ENCODE results near the gene FAAP20. TPM values are rescaled to one million over a fixed set of nuclear protein-coding genes. Genes with fewer than 3 reads are reported as not detected.

Gene FAAP20
- total and polyA plus RNA-seq, 2 donors (not counting 3 experiments of a cell fraction or from before 2014, with no cell fraction given), result 31.5 to 62.6 TPM

- Histone ChIP-seq H3K9me1 (replicated peaks; ENCODE audit: control insufficient read depth, extremely low read depth, insufficient read depth, low read length) (no peaks in the 10 kb centered on the region), H3K4me3 (replicated peaks in 1 of 3; ENCODE audit: insufficient read depth in 1 of 3, low read depth in 1 of 3, low read length in 3 of 3) (no peak overlapping the region), H3K27me3 (ENCODE audit: control insufficient read depth in 2 of 2, insufficient read depth in 2 of 2, low read length in 2 of 2) (no peaks in the 10 kb centered on the region), H3K9ac (replicated peaks; ENCODE audit: extremely low read depth, insufficient read depth, low read length) (peak overlapping the region; percentile 14), H2AFZ (ENCODE audit: low read depth, low read length) (peak overlapping the region; percentile 76), H3K4me1 (ENCODE audit: control insufficient read depth, extremely low read depth, insufficient read depth, low read length) (peaks cover 9% of the 10 kb centered on the region), H3K79me2 (ENCODE audit: control insufficient read depth, insufficient read depth, low read length) (peaks cover under 1% of the 10 kb centered on the region), H4K20me1 (replicated peaks; ENCODE audit: control insufficient read depth, extremely low read depth, insufficient read depth, low read length) (no peaks in the 10 kb centered on the region), H3K4me2 (ENCODE audit: insufficient read depth, low read length) (no peak overlapping the region), H3K9me3 (replicated peaks; ENCODE audit: control insufficient read depth, insufficient read depth, low read length) (no peaks in the 10 kb centered on the region), H3K36me3 (ENCODE audit: control insufficient read depth in 2 of 2, extremely low read depth in 1 of 2, insufficient read depth in 2 of 2, low read length in 2 of 2) (no peaks in the 10 kb centered on the region), H3K27ac (ENCODE audit: insufficient read depth, low read depth, low read length) (peak overlapping the region; percentile 21)
- FAIRE-seq (no peak), DNase-seq (ENCODE audit: low read depth, low spot score) (no peak)
- no peak for TF ChIP-seq GATA2 (IDR thresholded peaks at IDR 0.05; ENCODE audit: insufficient read depth, insufficient read length, low read depth, low read length)
- no peak for TF ChIP-seq MYC (IDR thresholded peaks at IDR 0.05; ENCODE audit: low read depth, low read length)
- TF ChIP-seq POLR2A (IDR thresholded peaks at IDR 0.05; ENCODE audit: low read depth, low read length), result no peak
- TF ChIP-seq EZH2 (IDR thresholded peaks at IDR 0.05; ENCODE audit: borderline replicate concordance, low read depth, low read length, severe bottlenecking), result no peak
- no TSS peak for BruUV-seq (replicated peaks)
- dilution Hi-C loops (cut with MboI; ENCODE audit: extremely low pct_ligation_motif_present, low sequenced_read_pairs), result loop anchor here (10.0 kb wide), 1 partner anchor 176 kb away; no protein-coding TSS in a partner anchor
- intact Hi-C loops (cut with micrococcal nuclease), result loop anchor here (5.0 to 10.0 kb wide), 3 partner anchors 114 to 1226 kb away; partner anchors contain the start of gene PRXL2B
- ChIA-PET POLR2A (interaction anchor here (0.6 to 1.7 kb wide), 5 partner anchors 28 to 183 kb away, joined by 3 to 9 read pairs (median 4); no protein-coding TSS in a partner anchor), CTCF (interaction anchor here (0.6 to 12.3 kb wide), 12 partner anchors 9 to 216 kb away, joined by 3 to 631 read pairs (median 4); partner anchors contain the start of genes MORN1 and RER1)
Observed at GRCh38 chr1:2198571-2198970, 4.0 kb upstream of the FAAP20 start.

GRCh38 chr1:2197707-2198165, 3.2 kb upstream of the FAAP20 start:
- Histone ChIP-seq H3K9me1 (replicated peaks; ENCODE audit: control insufficient read depth, extremely low read depth, insufficient read depth, low read length) (no peaks in the 10 kb centered on the region), H3K36me3 (ENCODE audit: control insufficient read depth in 2 of 2, extremely low read depth in 1 of 2, insufficient read depth in 2 of 2, low read length in 2 of 2) (no peaks in the 10 kb centered on the region), H2AFZ (ENCODE audit: low read depth, low read length) (no peak overlapping the region), H3K4me1 (ENCODE audit: control insufficient read depth, extremely low read depth, insufficient read depth, low read length) (peaks cover 15% of the 10 kb centered on the region), H3K79me2 (ENCODE audit: control insufficient read depth, insufficient read depth, low read length) (peaks cover 6% of the 10 kb centered on the region), H4K20me1 (replicated peaks; ENCODE audit: control insufficient read depth, extremely low read depth, insufficient read depth, low read length) (no peaks in the 10 kb centered on the region), H3K9me3 (replicated peaks; ENCODE audit: control insufficient read depth, insufficient read depth, low read length) (no peaks in the 10 kb centered on the region), H3K4me3 (replicated peaks in 1 of 3; ENCODE audit: insufficient read depth in 1 of 3, low read depth in 1 of 3, low read length in 3 of 3) (no peak overlapping the region), H3K9ac (replicated peaks; ENCODE audit: extremely low read depth, insufficient read depth, low read length) (no peak overlapping the region), H3K4me2 (ENCODE audit: insufficient read depth, low read length) (no peak overlapping the region), H3K27me3 (ENCODE audit: control insufficient read depth in 2 of 2, insufficient read depth in 2 of 2, low read length in 2 of 2) (no peaks in the 10 kb centered on the region), H3K27ac (ENCODE audit: insufficient read depth, low read depth, low read length) (no peak overlapping the region)
- TF ChIP-seq POLR2AphosphoS5 (IDR thresholded peaks at IDR 0.05; ENCODE audit: insufficient read depth, low read depth, low read length), result no peak
- no peak for TF ChIP-seq MYC (IDR thresholded peaks at IDR 0.05; ENCODE audit: low read depth, low read length)
- no peak for TF ChIP-seq POLR2A (IDR thresholded peaks at IDR 0.05; ENCODE audit: low read depth, low read length)
- no peak for TF ChIP-seq MAX (IDR thresholded peaks at IDR 0.05; ENCODE audit: insufficient read depth, insufficient read length)
- no peak for TF ChIP-seq JUN (IDR thresholded peaks at IDR 0.05; ENCODE audit: borderline replicate concordance, insufficient read depth, insufficient read length, low read depth)
- no peak for TF ChIP-seq EZH2 (IDR thresholded peaks at IDR 0.05; ENCODE audit: borderline replicate concordance, low read depth, low read length, severe bottlenecking)
- TF ChIP-seq FOS (IDR thresholded peaks at IDR 0.05; ENCODE audit: borderline replicate concordance, insufficient read depth, low read length), result no peak
- no peak for TF ChIP-seq GATA2 (IDR thresholded peaks at IDR 0.05; ENCODE audit: insufficient read depth, insufficient read length, low read depth, low read length)
- TF ChIP-seq CTCF (IDR thresholded peaks at IDR 0.05; ENCODE audit: extremely low read depth in 1 of 2, insufficient read depth in 1 of 2, low read depth in 1 of 2, low read length in 2 of 2), result no peak
- DNase-seq (ENCODE audit: low read depth, low spot score) (no peak), FAIRE-seq (no peak)
- intact Hi-C loops (cut with micrococcal nuclease), result loop anchor here (5.0 to 10.0 kb wide), 3 partner anchors 115 to 1227 kb away; partner anchors contain the start of gene PRXL2B
- BruUV-seq (replicated peaks), result no TSS peak
- CTCF ChIA-PET, result interaction anchor here (12.3 kb wide), 1 partner anchor 185 kb away, joined by 631 read pairs; no protein-coding TSS in a partner anchor
- dilution Hi-C loops (cut with MboI; ENCODE audit: extremely low pct_ligation_motif_present, low sequenced_read_pairs), result loop anchor here (10.0 kb wide), 1 partner anchor 177 kb away; no protein-coding TSS in a partner anchor
- POLR2A ChIA-PET, result no interaction called here
